ENCODE results near the gene TMEM141.

DNA sequence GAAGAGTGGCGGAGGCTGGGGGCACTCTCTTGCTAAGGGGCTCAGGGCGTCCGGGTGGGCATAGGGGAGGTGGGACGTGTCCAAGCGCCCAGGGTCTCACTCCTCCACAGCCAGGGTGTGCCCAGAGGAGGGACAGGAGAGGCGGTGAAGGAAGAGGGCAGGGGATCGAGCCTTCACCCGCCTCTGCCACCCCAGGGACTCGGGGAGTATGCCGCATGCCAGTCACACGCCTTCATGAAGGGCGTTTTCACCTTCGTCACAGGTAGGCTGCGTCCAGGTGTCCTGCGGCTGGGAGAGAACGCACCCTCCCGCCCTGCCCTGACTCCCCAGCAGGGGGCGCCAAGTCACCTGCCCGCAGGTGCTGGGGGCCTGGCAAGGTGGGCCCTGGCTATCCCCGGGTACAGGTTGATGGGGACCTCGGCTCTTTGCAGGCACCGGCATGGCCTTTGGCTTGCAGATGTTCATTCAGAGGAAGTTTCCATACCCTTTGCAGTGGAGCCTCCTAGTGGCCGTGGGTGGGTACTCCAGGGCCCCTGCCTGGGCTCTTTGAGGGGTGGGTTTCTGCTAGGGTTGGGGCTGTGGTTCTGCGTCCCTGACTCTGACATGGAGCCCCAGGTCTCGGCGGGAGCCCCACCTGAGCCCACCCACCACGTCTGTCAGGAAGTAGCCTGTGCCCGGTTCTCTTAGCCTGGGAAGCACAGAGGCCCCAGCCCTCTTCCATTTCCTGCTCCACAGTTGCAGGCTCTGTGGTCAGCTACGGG, 552 bp downstream of the TMEM141 start:
- TF ChIP-seq, protein P1, sequence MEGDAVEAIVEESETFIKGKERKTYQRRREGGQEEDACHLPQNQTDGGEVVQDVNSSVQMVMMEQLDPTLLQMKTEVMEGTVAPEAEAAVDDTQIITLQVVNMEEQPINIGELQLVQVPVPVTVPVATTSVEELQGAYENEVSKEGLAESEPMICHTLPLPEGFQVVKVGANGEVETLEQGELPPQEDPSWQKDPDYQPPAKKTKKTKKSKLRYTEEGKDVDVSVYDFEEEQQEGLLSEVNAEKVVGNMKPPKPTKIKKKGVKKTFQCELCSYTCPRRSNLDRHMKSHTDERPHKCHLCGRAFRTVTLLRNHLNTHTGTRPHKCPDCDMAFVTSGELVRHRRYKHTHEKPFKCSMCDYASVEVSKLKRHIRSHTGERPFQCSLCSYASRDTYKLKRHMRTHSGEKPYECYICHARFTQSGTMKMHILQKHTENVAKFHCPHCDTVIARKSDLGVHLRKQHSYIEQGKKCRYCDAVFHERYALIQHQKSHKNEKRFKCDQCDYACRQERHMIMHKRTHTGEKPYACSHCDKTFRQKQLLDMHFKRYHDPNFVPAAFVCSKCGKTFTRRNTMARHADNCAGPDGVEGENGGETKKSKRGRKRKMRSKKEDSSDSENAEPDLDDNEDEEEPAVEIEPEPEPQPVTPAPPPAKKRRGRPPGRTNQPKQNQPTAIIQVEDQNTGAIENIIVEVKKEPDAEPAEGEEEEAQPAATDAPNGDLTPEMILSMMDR (IDR thresholded peaks at IDR 0.05; ENCODE audit: poor library complexity, severe bottlenecking): peak; percentile 86
- TF ChIP-seq POLR2AphosphoS5 (IDR thresholded peaks at IDR 0.05) (no peak), TAF1 (IDR thresholded peaks at IDR 0.05; ENCODE audit: low read depth) (peak; percentile 10), EZH2 (IDR thresholded peaks at IDR 0.05; ENCODE audit: borderline replicate concordance, insufficient read depth, low read length, poor library complexity, severe bottlenecking) (no peak), SMC3 (conservative IDR thresholded peaks at IDR 0.05; ENCODE audit: poor library complexity) (peak; percentile 54), EP300 (conservative IDR thresholded peaks at IDR 0.05; ENCODE audit: poor library complexity, severe bottlenecking) (no peak)
